WTC11 (cell line): ENCODE data around the gene CHMP1B. TPM values are rescaled to one million over a fixed set of nuclear protein-coding genes. Genes with fewer than 3 reads are reported as not detected.

Source experiments
- ATAC-seq: fragments of 200-7000 bp; cut with Tn5 transposase; 2 replicates; pipeline ENCODE4 v1.10.0; 2021; ENCODE audit warnings: mild to moderate bottlenecking, moderate library complexity
- CTCF ChIA-PET: fragments of 300-600 bp; sonication (Branson Sonifier 250); formaldehyde crosslinking; loops from one replicate; lab custom pipeline; 2021; ENCODE audit warnings: antibody characterized with exemption; lab: Charles Lee
- POLR2A ChIA-PET: fragments of 350-600 bp; sonication (Branson Sonifier 250); formaldehyde crosslinking; loops from one replicate; lab custom pipeline; 2021; ENCODE audit warnings: antibody characterized with exemption; lab: Charles Lee
- DNase-seq: peaks from one replicate; pipeline ENCODE4 v3.0.0; 2021; ENCODE audit warnings: low spot score
- H3K27ac Mint-ChIP-seq: 2 replicates; pipeline ENCODE4 v1.8.0; 2021; ENCODE audit warnings: mixed read lengths
- H3K27me3 Mint-ChIP-seq: 2 replicates; pipeline ENCODE4 v1.8.0; 2021; ENCODE audit warnings: low read depth, mild to moderate bottlenecking, moderate library complexity, mixed read lengths
- H3K36me3 Mint-ChIP-seq: 2 replicates; pipeline ENCODE4 v1.8.0; 2021; ENCODE audit warnings: mixed read lengths
- H3K4me1 Mint-ChIP-seq: 2 replicates; pipeline ENCODE4 v1.8.0; 2022; ENCODE audit warnings: mixed read lengths
- H3K4me3 Mint-ChIP-seq: 2 replicates; pipeline ENCODE4 v1.8.0; 2021; ENCODE audit warnings: mild to moderate bottlenecking, moderate library complexity, mixed read lengths
- H3K9me3 Mint-ChIP-seq: 2 replicates; pipeline ENCODE4 v1.8.0; 2021; ENCODE audit warnings: mixed read lengths
- AR ChIP-seq: fragments of 250-450 bp; sonication (Bioruptor Pico); IDR thresholded peaks from 2 replicates; pipeline ENCODE4 v1.9.0; 2021; ENCODE audit warnings: mild to moderate bottlenecking
- CDX4 ChIP-seq: fragments of 250-450 bp; sonication (Bioruptor Pico); IDR thresholded peaks from 2 replicates; pipeline ENCODE4 v1.9.0; 2021; ENCODE audit warnings: moderate library complexity, mild to moderate bottlenecking, inconsistent platforms, borderline replicate concordance
- CREM ChIP-seq: sonication (generic); formaldehyde crosslinking; IDR thresholded peaks from 2 replicates; pipeline ENCODE4 v1.8.1; 2022; ENCODE audit warnings: mild to moderate bottlenecking, missing genetic modification reagents, moderate library complexity
- E2F4 ChIP-seq: sonication (generic); formaldehyde crosslinking; IDR thresholded peaks from 2 replicates; pipeline ENCODE4 v1.8.1; 2022; ENCODE audit warnings: low read depth, mild to moderate bottlenecking, moderate library complexity, missing genetic modification reagents, borderline replicate concordance
- HMGA2 ChIP-seq: fragments of 250-450 bp; sonication (Bioruptor Pico); IDR thresholded peaks from 2 replicates; pipeline ENCODE4 v1.4.0; 2021; ENCODE audit warnings: mild to moderate bottlenecking, moderate library complexity
- HMGXB4 ChIP-seq: sonication (generic); formaldehyde crosslinking; IDR thresholded peaks from 2 replicates; pipeline ENCODE4 v1.8.1; 2023; ENCODE audit warnings: mild to moderate bottlenecking, moderate library complexity, missing genetic modification reagents
- PRDM15 ChIP-seq: sonication (generic); formaldehyde crosslinking; IDR thresholded peaks from 2 replicates; pipeline ENCODE4 v1.8.0; 2022; ENCODE audit warnings: missing genetic modification reagents
- SP1 ChIP-seq: sonication (generic); formaldehyde crosslinking; conservative IDR thresholded peaks from 2 replicates; pipeline ENCODE4 v1.8.1; 2022; ENCODE audit warnings: missing genetic modification reagents
- TEAD4 ChIP-seq: sonication (generic); formaldehyde crosslinking; IDR thresholded peaks from 2 replicates; pipeline ENCODE4 v1.8.0; 2022; ENCODE audit warnings: mild to moderate bottlenecking, missing genetic modification reagents
- ZNF121 ChIP-seq: sonication (generic); formaldehyde crosslinking; IDR thresholded peaks from 2 replicates; pipeline ENCODE4 v1.8.0; 2023; ENCODE audit warnings: missing genetic modification reagents
- total RNA-seq: library from RNA; stranded (reverse); gene quantifications from 3 replicates; pipeline ENCODE4 v1.2.3, GENCODE V29; 2021

Gene CHMP1B
- total RNA-seq, 1 experiment from 2014 or later: 37.2 TPM

- no peak for TF ChIP-seq AR (CRISPR knock-in tag)
- TF ChIP-seq CREM (CRISPR knock-in tag): no peak
Observed at GRCh38 chr18:11818486-11819203, 32.6 kb upstream of the CHMP1B start (continued).

GRCh38 chr18:11819938-11820337 lies 31.3 kb upstream of the CHMP1B start:
- TF ChIP-seq TEAD4 (no peak), HMGA2 (CRISPR knock-in tag) (no peak), CDX4 (CRISPR knock-in tag) (no peak), PRDM15 (CRISPR knock-in tag) (no peak), SP1 (no peak), HMGXB4 (CRISPR knock-in tag) (no peak), E2F4 (CRISPR knock-in tag) (no peak), ZNF121 (CRISPR knock-in tag) (no peak), AR (CRISPR knock-in tag) (no peak)
- no peaks in the 10 kb centered on the region for H3K36me3 Mint-ChIP-seq
- H3K27ac Mint-ChIP-seq: no peak overlapping the region
- CTCF ChIA-PET: interaction anchor here (1.2 kb wide), 1 partner anchor 219 kb away, joined by 3 read pairs; no protein-coding TSS in a partner anchor
- no peak for ATAC-seq
- DNase-seq: no peak
- H3K27me3 Mint-ChIP-seq: no peaks in the 10 kb centered on the region
- H3K9me3 Mint-ChIP-seq: 0 out of 2 replicates have a peak, but pooled peaks cover 4% of the 10 kb centered on the region
- H3K4me1 Mint-ChIP-seq: peaks cover 32% of the 10 kb centered on the region
- POLR2A ChIA-PET: no interaction called here
- no peak overlapping the region for H3K4me3 Mint-ChIP-seq
